K562 (cell line): ENCODE measurements around the gene ZNF428. TPM values are rescaled to one million over a fixed set of nuclear protein-coding genes. Genes with fewer than 3 reads are reported as not detected.

ENCODE experiments used
- CHD2 ChIP-seq: IDR thresholded peaks from 2 replicates; pipeline ENCODE4 v1.6.1; 2011; ENCODE audit warnings: low read depth, low read length
- HDAC2 ChIP-seq: fragments of 450-650 bp; IDR thresholded peaks from 2 replicates; pipeline ENCODE4 v1.6.1; 2016; ENCODE audit warnings: mild to moderate bottlenecking
- HES1 ChIP-seq: fragments of 450-650 bp; IDR thresholded peaks from 2 replicates; pipeline ENCODE4 v1.6.1; 2016; ENCODE audit warnings: low read depth, mild to moderate bottlenecking, moderate library complexity
- HMBOX1 ChIP-seq: sonication (generic); IDR thresholded peaks from 2 replicates; pipeline ENCODE4 v1.6.1; 2016
- HMG20A ChIP-seq: fragments of 450-650 bp; formaldehyde crosslinking; conservative IDR thresholded peaks from 2 replicates; pipeline ENCODE4 v1.4.0; 2020; ENCODE audit warnings: mild to moderate bottlenecking, mixed read lengths
- MIER1 ChIP-seq: fragments of 450-650 bp; IDR thresholded peaks from 2 replicates; pipeline ENCODE4 v1.6.1; 2016; ENCODE audit warnings: antibody characterized with exemption, mild to moderate bottlenecking, low read depth
- NR0B1 ChIP-seq: fragments of 450-650 bp; IDR thresholded peaks from one replicate; pipeline ENCODE4 v1.6.1; 2018; ENCODE audit warnings: mild to moderate bottlenecking, moderate library complexity; ENCODE audit not compliant: partially characterized antibody
- RUNX1 ChIP-seq: sonication (generic); IDR thresholded peaks from 2 replicates; pipeline ENCODE4 v1.6.1; 2016; ENCODE audit warnings: antibody characterized with exemption, low read depth
- SAFB ChIP-seq: fragments of 200-400 bp; formaldehyde crosslinking; IDR thresholded peaks from 2 replicates; pipeline ENCODE4 v1.6.1; 2017; ENCODE audit warnings: low read depth, low read length, borderline replicate concordance
- SLC30A9 ChIP-seq: fragments of 250-450 bp; sonication (Bioruptor Pico); IDR thresholded peaks from 2 replicates; pipeline ENCODE4 v1.8.0; 2022; ENCODE audit warnings: mild to moderate bottlenecking, moderate library complexity
- ZBTB12 ChIP-seq: fragments of 250-450 bp; sonication (Bioruptor Pico); IDR thresholded peaks from 2 replicates; pipeline ENCODE4 v1.4.0; 2020
- ZNF324 ChIP-seq: fragments of 250-450 bp; sonication (Bioruptor Pico); IDR thresholded peaks from 2 replicates; pipeline ENCODE4 v1.4.0; 2020; ENCODE audit warnings: mild to moderate bottlenecking
- ZNF398 ChIP-seq: fragments of 250-450 bp; sonication (Bioruptor Pico); IDR thresholded peaks from 2 replicates; pipeline ENCODE4 v1.8.0; 2021; ENCODE audit warnings: moderate library complexity, mild to moderate bottlenecking, inconsistent platforms
- ZNF507 ChIP-seq: conservative IDR thresholded peaks from 2 replicates; pipeline ENCODE4 v1.6.1; 2017; ENCODE audit warnings: missing genetic modification characterization, missing compliant biosample characterization
- ZNF512 ChIP-seq: IDR thresholded peaks from 2 replicates; pipeline ENCODE4 v1.6.1; 2016; ENCODE audit warnings: missing genetic modification characterization, missing compliant biosample characterization
- ZNF609 ChIP-seq: sonication (generic); formaldehyde crosslinking; IDR thresholded peaks from 2 replicates; pipeline ENCODE4 v1.8.1; 2023; ENCODE audit warnings: missing genetic modification reagents, mild to moderate bottlenecking, borderline replicate concordance
- ZNF766 ChIP-seq: fragments of 200-800 bp; sonication (Bioruptor generic); conservative IDR thresholded peaks from 2 replicates; pipeline ENCODE4 v1.6.1; 2016; ENCODE audit warnings: missing genetic modification characterization, missing compliant biosample characterization
- polyA plus RNA-seq, 8 experiments: library from polyadenylated mRNA; depleted of rRNA in 4 of 8; stranded (reverse) in 5 of 8; unstranded in 3 of 8; fragments of >200 nt; fragmentation: Nextera tagmentation in 2 of 8; fragmentation: Illumina TruSeq in 1 of 8; extraction: Ambion mirVana in 2 of 8; extraction: Trizol in 1 of 8; gene quantifications; 2 replicates each; pipeline versions ENCODE4 v1.2.1 to v1.2.3, GENCODE V29; 2011 to 2014; ENCODE audit warnings: inconsistent platforms in 1 of 8, missing spikeins in 1 of 8
- total RNA-seq, 7 experiments: library from RNA; depleted of rRNA in 6 of 7; stranded (reverse); fragments of >200 nt in 6 of 7; fragmentation: Illumina TruSeq in 2 of 7; extraction: Trizol in 2 of 7; gene quantifications; 2 replicates each; pipeline versions ENCODE4 v1.2.1 to v1.2.3, GENCODE V29; 2011 to 2021; ENCODE audit warnings: low replicate concordance in 1 of 7

The ZNF428 gene
- total and polyA plus RNA-seq, 9 of the 15 experiments (the other 6 are each of a cell fraction or from before 2014, with no cell fraction given): 0.15 to 85.7 (median 15.9) TPM

- no peak for TF ChIP-seq ZNF398 (CRISPR knock-in tag)
- TF ChIP-seq HES1: no peak
- no peak for TF ChIP-seq SLC30A9 (CRISPR knock-in tag)
- TF ChIP-seq ZNF324: no peak
- peak; percentile 51; the same call in 1 of the 2 replicates for TF ChIP-seq HDAC2
- TF ChIP-seq ZNF609 (CRISPR knock-in tag): no peak
- TF ChIP-seq HMG20A: no peak
- no peak for TF ChIP-seq NR0B1
- no peak for TF ChIP-seq ZNF507 (tag)
- no peak; the same call in 1 of the 2 replicates for TF ChIP-seq CHD2
- no peak for TF ChIP-seq SAFB
- no peak for TF ChIP-seq ZNF512 (tag)
- no peak for TF ChIP-seq RUNX1
- no peak for TF ChIP-seq HMBOX1
- TF ChIP-seq ZBTB12 (CRISPR knock-in tag): no peak
- TF ChIP-seq ZNF766: no peak
- TF ChIP-seq MIER1: no peak
Observed at GRCh38 chr19:43618921-43619261, 538 bp downstream of the ZNF428 start (continued).
